Uterus (tissue), 4 donors: ENCODE results near the gene NUTF2. TPM values are rescaled to one million over a fixed set of nuclear protein-coding genes. Genes with fewer than 3 reads are reported as not detected.
"Not testable (repeated sequence)": the region's sequence is repeated elsewhere in the genome, so short reads cannot be mapped to it uniquely, and the experiment has no call there.

ENCODE experiments used
- DNase-seq, 2 donors: peaks; one replicate each; pipeline ENCODE4 v3.0.0-alpha.2; 2019 to 2020
- H3K27ac ChIP-seq, 2 donors: fragments of 200-600 bp; sonication (generic); 1 replicate in 1 of 2; 2 replicates in 1 of 2; pipeline ENCODE4 v1.5.1; 2016 to 2018
- H3K27me3 ChIP-seq, 2 donors: fragments of 200-600 bp; sonication (generic); one replicate each; pipeline ENCODE4 v1.5.1; 2018 to 2019; ENCODE audit warnings: control low read depth in 1 of 2
- H3K36me3 ChIP-seq, 2 donors: fragments of 200-600 bp; sonication (generic); one replicate each; pipeline ENCODE4 v1.5.1; 2019; ENCODE audit warnings: control low read depth in 1 of 2
- H3K4me1 ChIP-seq, 2 donors: fragments of 200-600 bp; sonication (generic); one replicate each; pipeline ENCODE4 v1.5.1; 2018 to 2019; ENCODE audit warnings: control low read depth in 1 of 2
- H3K4me3 ChIP-seq, 2 donors: fragments of 200-600 bp; sonication (generic); 1 replicate in 1 of 2; 2 replicates in 1 of 2; pipeline ENCODE4 v1.5.1; 2018 to 2019; ENCODE audit warnings: mild to moderate bottlenecking in 1 of 2
- H3K9me3 ChIP-seq, 2 donors: fragments of 200-600 bp; sonication (generic); one replicate each; pipeline ENCODE4 v1.5.1; 2019; ENCODE audit warnings: control low read depth in 1 of 2
- CTCF ChIP-seq, 4 experiments: fragments of 200-600 bp in 2 of 4; fragments of 450-650 bp in 2 of 4; sonication (generic) in 2 of 4; IDR thresholded peaks; one replicate each; pipeline ENCODE4 v1.5.1; 2016 to 2019; ENCODE audit warnings: antibody characterized with exemption in 4 of 4, mild to moderate bottlenecking in 2 of 4, moderate library complexity in 1 of 4
- POLR2A ChIP-seq, 2 donors: fragments of 450-650 bp; IDR thresholded peaks; one replicate each; pipeline ENCODE4 v1.6.1; 2016; ENCODE audit warnings: antibody characterized with exemption in 2 of 2, mild to moderate bottlenecking in 1 of 2, moderate library complexity in 1 of 2
- intact Hi-C: fragments of 100-400 bp; cut with DNase I; formaldehyde crosslinking; loops from one replicate; pipeline ENCODE4 v1.15.1; 2023; ENCODE audit warnings: low total_unique reads
- total RNA-seq, 4 donors: library from RNA; depleted of rRNA in 3 of 4; stranded (reverse); fragments of >200 nt in 3 of 4; gene quantifications; one replicate each; pipeline versions ENCODE4 v1.1.0 to v1.2.4, GENCODE V29; 2014 to 2023
- donor health status: DM: yes; HTN: yes; CAD: no.

Gene NUTF2
- total RNA-seq, 4 donors from 2014 or later: 43.8 to 76.1 (median 65.4) TPM

DNA sequence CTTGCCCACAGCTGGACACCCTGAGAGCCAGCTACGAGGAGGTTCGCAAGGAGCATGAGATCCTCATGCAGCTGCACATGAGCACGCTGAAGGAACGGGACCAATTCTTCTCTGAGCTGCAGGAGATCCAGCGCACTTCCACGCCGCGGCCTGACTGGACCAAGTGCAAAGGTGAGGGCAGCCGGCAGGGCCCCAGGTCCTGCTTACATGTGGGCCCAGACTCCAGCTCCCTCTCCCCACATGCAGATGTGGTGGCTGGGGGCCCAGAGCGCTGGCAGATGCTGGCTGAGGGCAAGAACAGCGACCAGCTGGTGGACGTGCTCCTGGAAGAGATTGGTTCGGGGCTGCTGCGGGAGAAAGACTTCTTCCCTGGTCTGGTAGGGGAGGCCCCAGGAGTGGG, 20.8 kb upstream of the NUTF2 start:
- DNase-seq: no peak
- no peak overlapping the region for H3K27ac ChIP-seq
- intact Hi-C loops: no loop called here
- TF ChIP-seq POLR2A (IDR thresholded peaks at IDR 0.05) (no peak), CTCF (IDR thresholded peaks at IDR 0.05) (no peak)
- H3K36me3 ChIP-seq: no peaks in the 10 kb centered on the region
- H3K4me3 ChIP-seq: no peak overlapping the region
- H3K9me3 ChIP-seq: no peaks in the 10 kb centered on the region
- no peaks in the 10 kb centered on the region for H3K27me3 ChIP-seq
- no peaks in the 10 kb centered on the region for H3K4me1 ChIP-seq

- Histone ChIP-seq H3K9me3 (no peaks in the 10 kb centered on the region), H3K4me3 (no peak overlapping the region), H3K27ac (no peak overlapping the region), H3K36me3 (no peaks in the 10 kb centered on the region), H3K4me1 (no peaks in the 10 kb centered on the region), H3K27me3 (no peaks in the 10 kb centered on the region)
- intact Hi-C loops: no loop called here
- TF ChIP-seq POLR2A (IDR thresholded peaks at IDR 0.05) (no peak), CTCF (IDR thresholded peaks at IDR 0.05) (no peak)
- DNase-seq: no peak
Observed at GRCh38 chr16:67828651-67829050, 18.1 kb upstream of the NUTF2 start.

DNA sequence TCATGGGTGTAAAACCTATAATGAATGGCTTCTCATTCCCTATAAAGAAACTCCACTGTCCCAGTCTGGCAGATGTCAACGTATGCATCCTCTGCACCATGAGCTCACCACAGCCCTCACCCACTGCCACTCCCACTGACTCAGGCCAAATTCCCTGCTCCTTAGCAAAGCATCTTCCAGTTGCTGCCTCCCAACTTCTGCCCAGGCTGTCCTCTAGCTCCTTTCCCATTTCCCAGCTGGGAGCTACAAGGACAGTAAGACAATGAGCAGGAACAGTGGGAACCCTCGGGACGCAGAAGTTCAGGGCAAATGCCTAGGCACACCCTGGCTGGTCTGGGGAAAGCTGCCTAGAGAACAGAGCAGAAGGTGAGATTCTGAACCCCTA, 13.7 kb upstream of the NUTF2 start:
- H3K27me3 ChIP-seq: no peaks in the 10 kb centered on the region
- peak overlapping the region; percentile 69 to 87 for H3K27ac ChIP-seq
- no peak for TF ChIP-seq CTCF (IDR thresholded peaks at IDR 0.05)
- TF ChIP-seq POLR2A (IDR thresholded peaks at IDR 0.05): no peak
- peak overlapping the region; percentile 89 to 93 for H3K4me3 ChIP-seq
- intact Hi-C loops: no loop called here
- H3K4me1 ChIP-seq: no peaks in the 10 kb centered on the region
- H3K9me3 ChIP-seq: no peaks in the 10 kb centered on the region
- DNase-seq: no peak
- H3K36me3 ChIP-seq: no peaks in the 10 kb centered on the region

GRCh38 chr16:67833415-67834241, 13.1 kb upstream of the NUTF2 start:
- Histone ChIP-seq H3K4me3 (peak overlapping the region; percentile 89 to 93), H3K27ac (peak overlapping the region; percentile 69 to 87), H3K36me3 (no peaks in the 10 kb centered on the region), H3K4me1 (no peaks in the 10 kb centered on the region), H3K27me3 (no peaks in the 10 kb centered on the region), H3K9me3 (no peaks in the 10 kb centered on the region)
- peak; percentile 95 to 96 for DNase-seq
- TF ChIP-seq POLR2A (IDR thresholded peaks at IDR 0.05) (peak; percentile 57 to 75), CTCF (IDR thresholded peaks at IDR 0.05) (peak in 2 of 4 experiments; percentile 5 to 28)
- intact Hi-C loops: no loop called here

DNA sequence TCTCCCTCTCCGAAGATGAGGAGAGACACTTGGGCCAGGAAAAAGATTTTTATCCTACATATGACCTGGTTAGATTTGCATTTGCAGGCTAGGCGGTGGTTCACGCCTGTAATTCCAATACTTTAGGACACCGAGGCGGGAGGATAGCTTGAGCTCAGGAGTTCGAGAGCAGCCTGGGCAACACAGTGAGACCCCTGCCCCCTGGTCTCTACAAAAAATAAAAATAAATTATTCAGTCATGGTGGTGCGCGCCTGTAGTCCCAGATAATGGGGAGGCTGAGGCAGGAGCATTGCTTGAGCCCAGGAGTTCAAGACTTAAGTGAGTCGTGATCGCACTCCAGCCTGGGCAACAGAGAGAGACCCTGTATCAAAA, 12.5 kb upstream of the NUTF2 start:
- no peaks in the 10 kb centered on the region for H3K9me3 ChIP-seq
- peak overlapping the region; percentile 89 to 93 for H3K4me3 ChIP-seq
- no peaks in the 10 kb centered on the region for H3K36me3 ChIP-seq
- no peak for DNase-seq
- intact Hi-C loops: no loop called here
- no peaks in the 10 kb centered on the region for H3K27me3 ChIP-seq
- peak overlapping the region; percentile 69 to 87 for H3K27ac ChIP-seq
- TF ChIP-seq CTCF (IDR thresholded peaks at IDR 0.05): no peak
- no peak for TF ChIP-seq POLR2A (IDR thresholded peaks at IDR 0.05)
- H3K4me1 ChIP-seq: no peaks in the 10 kb centered on the region

DNA sequence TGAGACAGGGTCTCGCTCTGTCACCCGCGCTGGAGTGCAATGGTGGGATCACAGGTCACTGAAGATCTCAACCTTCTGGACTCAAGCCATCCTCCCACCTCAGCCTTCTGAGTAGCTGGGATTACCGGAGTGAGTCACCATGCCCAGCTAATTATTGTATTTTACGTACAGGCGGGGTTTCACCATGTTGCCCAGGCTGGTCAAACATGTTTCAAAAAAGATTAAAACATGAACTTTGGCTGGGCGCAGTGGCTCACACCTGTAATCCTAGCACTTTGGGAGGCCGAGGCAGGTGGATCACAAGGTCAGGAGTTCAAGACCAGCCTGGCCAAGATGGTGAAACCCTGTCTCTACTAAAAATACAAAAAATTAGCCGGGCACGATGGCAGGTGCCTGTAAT, 9.5 kb upstream of the NUTF2 start:
- H3K27me3 ChIP-seq, H3K4me3 ChIP-seq, DNase-seq, H3K36me3 ChIP-seq, H3K9me3 ChIP-seq, intact Hi-C loops, H3K4me1 ChIP-seq, H3K27ac ChIP-seq: not testable (repeated sequence)
